GM23338 (cell line): ENCODE data around the gene TRIM67. TPM values are rescaled to one million over a fixed set of nuclear protein-coding genes. Genes with fewer than 3 reads are reported as not detected.
A peak's percentile ranks its signal among the peaks of the same experiment; 100 is the strongest.

Experiments
- ATAC-seq: fragments of 200-7000 bp; cut with Tn5 transposase; 3 replicates; pipeline ENCODE4 v1.9.1; 2020
- DNase-seq: peaks from one replicate; pipeline ENCODE4 v3.0.0-alpha.2; 2015; ENCODE audit warnings: low spot score
- H2AFZ ChIP-seq: fragments of 200-600 bp; sonication (generic); 2 replicates; pipeline ENCODE4 v1.8.0; 2016; ENCODE audit warnings: antibody characterized with exemption, mild to moderate bottlenecking, moderate library complexity
- H3F3A ChIP-seq: fragments of 200-600 bp; sonication (generic); replicated peaks from 2 replicates; pipeline ENCODE4 v1.8.0; 2017; ENCODE audit warnings: antibody characterized with exemption, mixed run types, low read depth
- H3K27ac ChIP-seq: fragments of 200-600 bp; sonication (generic); 2 replicates; pipeline ENCODE4 v1.6.1; 2016; ENCODE audit warnings: low read depth
- H3K27me3 ChIP-seq: fragments of 200-600 bp; sonication (generic); 2 replicates; pipeline ENCODE4 v1.8.0; 2016; ENCODE audit warnings: mild to moderate bottlenecking, mixed run types, moderate library complexity; ENCODE audit not compliant: insufficient read depth
- H3K36me3 ChIP-seq: fragments of 200-600 bp; sonication (generic); 2 replicates; pipeline ENCODE4 v1.8.0; 2016; ENCODE audit warnings: mild to moderate bottlenecking; ENCODE audit not compliant: insufficient read depth
- H3K4me1 ChIP-seq: fragments of 200-600 bp; sonication (generic); 2 replicates; pipeline ENCODE4 v1.8.0; 2016; ENCODE audit warnings: mild to moderate bottlenecking, moderate library complexity; ENCODE audit not compliant: insufficient read depth
- H3K4me2 ChIP-seq: fragments of 200-600 bp; sonication (generic); 2 replicates; pipeline ENCODE4 v1.7.1; 2017; ENCODE audit warnings: mixed run types
- H3K4me3 ChIP-seq: fragments of 200-600 bp; sonication (generic); 2 replicates; pipeline ENCODE4 v1.6.1; 2016; ENCODE audit warnings: mixed run types
- H3K79me2 ChIP-seq: fragments of 200-600 bp; sonication (generic); replicated peaks from 2 replicates; pipeline ENCODE4 v1.8.0; 2017; ENCODE audit warnings: mild to moderate bottlenecking; ENCODE audit not compliant: insufficient read depth
- H3K9me2 ChIP-seq: fragments of 200-600 bp; sonication (generic); 2 replicates; pipeline ENCODE4 v1.8.0; 2017; ENCODE audit not compliant: insufficient read depth
- H4K20me1 ChIP-seq: fragments of 200-600 bp; sonication (generic); replicated peaks from 2 replicates; pipeline ENCODE4 v1.8.0; 2017; ENCODE audit warnings: mild to moderate bottlenecking; ENCODE audit not compliant: insufficient read depth
- H3K27ac Mint-ChIP-seq: 2 replicates; pipeline ENCODE4 v1.8.0; 2020; ENCODE audit warnings: inconsistent platforms, mild to moderate bottlenecking, moderate library complexity, mixed read lengths
- H3K27me3 Mint-ChIP-seq: 3 replicates; pipeline ENCODE4 v1.8.0; 2022; ENCODE audit warnings: low read depth, mild to moderate bottlenecking, moderate library complexity, mixed read lengths, inconsistent platforms; ENCODE audit not compliant: insufficient read depth, poor library complexity
- H3K36me3 Mint-ChIP-seq: 3 replicates; pipeline ENCODE4 v1.8.0; 2021; ENCODE audit warnings: low read depth, mild to moderate bottlenecking, inconsistent platforms, moderate library complexity, mixed read lengths
- H3K4me1 Mint-ChIP-seq: 3 replicates; pipeline ENCODE4 v1.8.0; 2020; ENCODE audit warnings: mild to moderate bottlenecking, inconsistent platforms, mixed read lengths
- H3K4me3 Mint-ChIP-seq: 3 replicates; pipeline ENCODE4 v1.8.0; 2021; ENCODE audit warnings: moderate library complexity, mild to moderate bottlenecking, inconsistent platforms, mixed read lengths
- H3K9me3 Mint-ChIP-seq: 3 replicates; pipeline ENCODE4 v1.8.0; 2020; ENCODE audit warnings: moderate library complexity, mild to moderate bottlenecking, inconsistent platforms, mixed read lengths
- EZH2 ChIP-seq: fragments of 200-600 bp; sonication (generic); IDR thresholded peaks from one replicate; pipeline ENCODE4 v1.8.0; 2017; ENCODE audit warnings: antibody characterized with exemption, mild to moderate bottlenecking, low read depth; ENCODE audit not compliant: unreplicated experiment
- NANOG ChIP-seq: IDR thresholded peaks from 2 replicates; pipeline ENCODE4 v1.6.1; 2016; ENCODE audit warnings: antibody characterized with exemption, borderline replicate concordance
- REST ChIP-seq: IDR thresholded peaks from one replicate; pipeline ENCODE4 v1.6.1; 2018; ENCODE audit warnings: antibody characterized with exemption; ENCODE audit not compliant: unreplicated experiment
- ZNF331 ChIP-seq: fragments of 250-450 bp; sonication (Bioruptor Pico); IDR thresholded peaks from 2 replicates; pipeline ENCODE4 v1.5.0; 2020; ENCODE audit warnings: low read depth, mild to moderate bottlenecking, moderate library complexity
- ZNF462 ChIP-seq: fragments of 250-450 bp; sonication (Bioruptor Pico); IDR thresholded peaks from 2 replicates; pipeline ENCODE4 v1.5.0; 2020; ENCODE audit warnings: mild to moderate bottlenecking, moderate library complexity
- long read RNA-seq: library from polyadenylated mRNA; unstranded; transcript quantifications from one replicate; pipeline ENCODE4 v2.0.0, GENCODE V29; 2020; ENCODE audit not compliant: unreplicated experiment
- polyA plus RNA-seq: library from polyadenylated mRNA; unstranded; fragments of >200 nt; fragmentation: Nextera tagmentation; extraction: Ambion mirVana; gene quantifications from 2 replicates; pipeline ENCODE4 v1.2.1, GENCODE V29; 2016
- total RNA-seq: library from RNA; depleted of rRNA; stranded (reverse); fragments of >200 nt; shearing (Covaris generic); gene quantifications from 2 replicates; pipeline ENCODE4 v1.2.3, GENCODE V29; 2014; rRNA removed

The TRIM67 gene
- total RNA-seq (0.03 TPM in 1 of 2 replicates, not detected in the other), polyA plus RNA-seq (not detected in 2 replicates)
- long read RNA-seq = 0 reads

GRCh38 chr1:231161667-231162296 lies at the start of gene TRIM67:
Gene TRIM67 (plus strand): TSS chr1:231162058. CDS start chr1:231162970, 912 bp downstream.
- Histone ChIP-seq H3K27ac (no peak within 1 kb of the TSS), H3K9me2 (no peaks in the 10 kb centered on the region), H3K4me2 (peak within 1 kb of the TSS; percentile 91), H3K36me3 (no peaks in the 10 kb centered on the region), H3K79me2 (no peaks in the 10 kb centered on the region), H3K4me3 (peak within 1 kb of the TSS; percentile 69), H3K4me1 (0 out of 2 replicates have a peak, but pooled peaks cover 6% of the 10 kb centered on the region), H2AFZ (peak within 1 kb of the TSS; percentile 63), H3K27me3 (peaks cover 97% of the 10 kb centered on the region), H3F3A (no peaks in the 10 kb centered on the region), H4K20me1 (peaks cover 17% of the 10 kb centered on the region; the same call in 1 of the 2 replicates)
- H3K36me3 Mint-ChIP-seq = no peaks in the 10 kb centered on the region
- H3K27me3 Mint-ChIP-seq = peaks cover 71% of the 10 kb centered on the region
- TF ChIP-seq EZH2 = peak; percentile 14
- TF ChIP-seq REST = no peak
- H3K9me3 Mint-ChIP-seq = peaks cover 4% of the 10 kb centered on the region; the same call in 2 of the 3 replicates
- H3K27ac Mint-ChIP-seq = no peak within 1 kb of the TSS
- peak; percentile 53 for ATAC-seq
- H3K4me3 Mint-ChIP-seq = peak within 1 kb of the TSS; percentile 69
- peak; percentile 66 for DNase-seq
- no peaks in the 10 kb centered on the region for H3K4me1 Mint-ChIP-seq

- H3K36me3 ChIP-seq = no peaks in the 10 kb centered on the region
- DNase-seq (no peak), ATAC-seq (no peak)
- no peak overlapping the region for H3K27ac Mint-ChIP-seq
- no peak overlapping the region for H3K4me3 ChIP-seq
- H3F3A ChIP-seq = no peaks in the 10 kb centered on the region
- H3K27me3 ChIP-seq = no peaks in the 10 kb centered on the region
- H3K4me1 ChIP-seq = no peaks in the 10 kb centered on the region
- H3K36me3 Mint-ChIP-seq = no peaks in the 10 kb centered on the region
- no peaks in the 10 kb centered on the region for H3K79me2 ChIP-seq
- H3K4me3 Mint-ChIP-seq = no peak overlapping the region
- H2AFZ ChIP-seq = no peak overlapping the region
- no peaks in the 10 kb centered on the region for H3K27me3 Mint-ChIP-seq
- no peak overlapping the region for H3K27ac ChIP-seq
- no peak overlapping the region for H3K4me2 ChIP-seq
- no peaks in the 10 kb centered on the region for H4K20me1 ChIP-seq
- TF ChIP-seq ZNF331 (CRISPR knock-in tag) (no peak), NANOG (no peak), ZNF462 (CRISPR knock-in tag) (no peak)
- no peaks in the 10 kb centered on the region; the same call in 1 of the 3 replicates for H3K9me3 Mint-ChIP-seq
- peaks cover 2% of the 10 kb centered on the region; the same call in 2 of the 3 replicates for H3K4me1 Mint-ChIP-seq
- no peaks in the 10 kb centered on the region for H3K9me2 ChIP-seq
Observed at GRCh38 chr1:231116738-231117137, 45.1 kb upstream of the TRIM67 start.
